ENCODE data around the gene MSH3.

DNA sequence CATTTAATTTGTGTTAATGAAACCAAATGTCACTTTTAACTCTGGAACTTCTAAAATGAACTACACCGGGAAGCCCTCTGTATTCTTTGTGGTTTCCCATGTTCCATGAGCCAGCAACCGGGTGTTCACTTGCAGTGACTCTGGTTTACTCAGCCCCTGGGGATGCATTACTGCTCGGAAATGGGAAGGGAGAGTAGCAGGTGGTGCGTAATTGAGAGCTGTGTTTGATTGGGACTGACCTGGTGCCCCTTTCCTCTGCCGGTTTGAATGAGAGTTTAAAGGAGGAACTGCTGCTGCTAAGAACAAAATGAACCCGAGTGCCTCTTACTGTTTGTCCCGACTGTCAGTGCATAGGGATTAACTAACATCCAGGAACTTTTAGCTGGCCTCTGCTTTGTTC is 100.4 kb downstream of the MSH3 start:
- TF ChIP-seq, protein P1, sequence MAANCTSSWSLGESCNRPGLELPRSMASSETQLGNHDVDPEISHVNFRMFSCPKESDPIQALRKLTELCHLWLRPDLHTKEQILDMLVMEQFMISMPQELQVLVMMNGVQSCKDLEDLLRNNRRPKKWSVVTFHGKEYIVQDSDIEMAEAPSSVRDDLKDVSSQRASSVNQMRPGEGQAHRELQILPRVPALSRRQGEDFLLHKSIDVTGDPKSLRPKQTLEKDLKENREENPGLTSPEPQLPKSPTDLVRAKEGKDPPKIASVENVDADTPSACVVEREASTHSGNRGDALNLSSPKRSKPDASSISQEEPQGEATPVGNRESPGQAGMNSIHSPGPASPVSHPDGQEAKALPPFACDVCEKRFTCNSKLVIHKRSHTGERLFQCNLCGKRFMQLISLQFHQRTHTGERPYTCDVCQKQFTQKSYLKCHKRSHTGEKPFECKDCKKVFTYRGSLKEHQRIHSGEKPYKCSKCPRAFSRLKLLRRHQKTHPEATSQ (tag by site-specific recombination; IDR thresholded peaks at IDR 0.05), result no peak
- TF ChIP-seq, protein P2, sequence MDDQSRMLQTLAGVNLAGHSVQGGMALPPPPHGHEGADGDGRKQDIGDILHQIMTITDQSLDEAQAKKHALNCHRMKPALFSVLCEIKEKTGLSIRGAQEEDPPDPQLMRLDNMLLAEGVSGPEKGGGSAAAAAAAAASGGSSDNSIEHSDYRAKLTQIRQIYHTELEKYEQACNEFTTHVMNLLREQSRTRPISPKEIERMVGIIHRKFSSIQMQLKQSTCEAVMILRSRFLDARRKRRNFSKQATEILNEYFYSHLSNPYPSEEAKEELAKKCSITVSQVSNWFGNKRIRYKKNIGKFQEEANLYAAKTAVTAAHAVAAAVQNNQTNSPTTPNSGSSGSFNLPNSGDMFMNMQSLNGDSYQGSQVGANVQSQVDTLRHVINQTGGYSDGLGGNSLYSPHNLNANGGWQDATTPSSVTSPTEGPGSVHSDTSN (CRISPR knock-in tag; IDR thresholded peaks at IDR 0.05), result no peak
- TF ChIP-seq, protein P3, sequence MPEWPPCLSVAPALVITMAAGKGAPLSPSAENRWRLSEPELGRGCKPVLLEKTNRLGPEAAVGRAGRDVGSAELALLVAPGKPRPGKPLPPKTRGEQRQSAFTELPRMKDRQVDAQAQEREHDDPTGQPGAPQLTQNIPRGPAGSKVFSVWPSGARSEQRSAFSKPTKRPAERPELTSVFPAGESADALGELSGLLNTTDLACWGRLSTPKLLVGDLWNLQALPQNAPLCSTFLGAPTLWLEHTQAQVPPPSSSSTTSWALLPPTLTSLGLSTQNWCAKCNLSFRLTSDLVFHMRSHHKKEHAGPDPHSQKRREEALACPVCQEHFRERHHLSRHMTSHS (tag by site-specific recombination; IDR thresholded peaks at IDR 0.05), result no peak
- no peak for TF ChIP-seq ZNF121 (tag by site-specific recombination; IDR thresholded peaks at IDR 0.05)
- TF ChIP-seq ZFP3 (tag by site-specific recombination; IDR thresholded peaks at IDR 0.05; ENCODE audit: low read depth), result no peak
- TF ChIP-seq, protein P4, sequence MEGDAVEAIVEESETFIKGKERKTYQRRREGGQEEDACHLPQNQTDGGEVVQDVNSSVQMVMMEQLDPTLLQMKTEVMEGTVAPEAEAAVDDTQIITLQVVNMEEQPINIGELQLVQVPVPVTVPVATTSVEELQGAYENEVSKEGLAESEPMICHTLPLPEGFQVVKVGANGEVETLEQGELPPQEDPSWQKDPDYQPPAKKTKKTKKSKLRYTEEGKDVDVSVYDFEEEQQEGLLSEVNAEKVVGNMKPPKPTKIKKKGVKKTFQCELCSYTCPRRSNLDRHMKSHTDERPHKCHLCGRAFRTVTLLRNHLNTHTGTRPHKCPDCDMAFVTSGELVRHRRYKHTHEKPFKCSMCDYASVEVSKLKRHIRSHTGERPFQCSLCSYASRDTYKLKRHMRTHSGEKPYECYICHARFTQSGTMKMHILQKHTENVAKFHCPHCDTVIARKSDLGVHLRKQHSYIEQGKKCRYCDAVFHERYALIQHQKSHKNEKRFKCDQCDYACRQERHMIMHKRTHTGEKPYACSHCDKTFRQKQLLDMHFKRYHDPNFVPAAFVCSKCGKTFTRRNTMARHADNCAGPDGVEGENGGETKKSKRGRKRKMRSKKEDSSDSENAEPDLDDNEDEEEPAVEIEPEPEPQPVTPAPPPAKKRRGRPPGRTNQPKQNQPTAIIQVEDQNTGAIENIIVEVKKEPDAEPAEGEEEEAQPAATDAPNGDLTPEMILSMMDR (tag by site-specific recombination; IDR thresholded peaks at IDR 0.05), result no peak

Data from HEK293 (cell line).